Measurements from ENCODE around the gene PERP.

GRCh38 chr6:138094260-138094659 is 13.0 kb downstream of the PERP start:
- TF ChIP-seq CTCF (IDR thresholded peaks at IDR 0.05; ENCODE audit: low read depth, low read length, missing input control) (no peak), YY1 (IDR thresholded peaks at IDR 0.05) (no peak), ATF3 (IDR thresholded peaks at IDR 0.05) (no peak), JUND (IDR thresholded peaks at IDR 0.05) (no peak), HNF4G (IDR thresholded peaks at IDR 0.05) (no peak), EGR1 (IDR thresholded peaks at IDR 0.05; ENCODE audit: low read depth in 2 of 2) (no peak), ZBTB33 (IDR thresholded peaks at IDR 0.05) (no peak), SP1 (IDR thresholded peaks at IDR 0.05) (no peak)
